PC-9 (cell line): Measurements from ENCODE around the gene CST6.

Experiments
- EZH2 ChIP-seq: fragments of 200-600 bp; sonication (generic); IDR thresholded peaks from 2 replicates; pipeline ENCODE4 v1.8.0; 2017; ENCODE audit warnings: antibody characterized with exemption, low read depth
- TF ChIP-seq, protein P1 (sequence below): fragments of 200-600 bp; sonication (generic); conservative IDR thresholded peaks from 2 replicates; pipeline ENCODE4 v1.6.1; 2017; ENCODE audit warnings: mixed run types, antibody characterized with exemption, mild to moderate bottlenecking, moderate library complexity

DNA sequence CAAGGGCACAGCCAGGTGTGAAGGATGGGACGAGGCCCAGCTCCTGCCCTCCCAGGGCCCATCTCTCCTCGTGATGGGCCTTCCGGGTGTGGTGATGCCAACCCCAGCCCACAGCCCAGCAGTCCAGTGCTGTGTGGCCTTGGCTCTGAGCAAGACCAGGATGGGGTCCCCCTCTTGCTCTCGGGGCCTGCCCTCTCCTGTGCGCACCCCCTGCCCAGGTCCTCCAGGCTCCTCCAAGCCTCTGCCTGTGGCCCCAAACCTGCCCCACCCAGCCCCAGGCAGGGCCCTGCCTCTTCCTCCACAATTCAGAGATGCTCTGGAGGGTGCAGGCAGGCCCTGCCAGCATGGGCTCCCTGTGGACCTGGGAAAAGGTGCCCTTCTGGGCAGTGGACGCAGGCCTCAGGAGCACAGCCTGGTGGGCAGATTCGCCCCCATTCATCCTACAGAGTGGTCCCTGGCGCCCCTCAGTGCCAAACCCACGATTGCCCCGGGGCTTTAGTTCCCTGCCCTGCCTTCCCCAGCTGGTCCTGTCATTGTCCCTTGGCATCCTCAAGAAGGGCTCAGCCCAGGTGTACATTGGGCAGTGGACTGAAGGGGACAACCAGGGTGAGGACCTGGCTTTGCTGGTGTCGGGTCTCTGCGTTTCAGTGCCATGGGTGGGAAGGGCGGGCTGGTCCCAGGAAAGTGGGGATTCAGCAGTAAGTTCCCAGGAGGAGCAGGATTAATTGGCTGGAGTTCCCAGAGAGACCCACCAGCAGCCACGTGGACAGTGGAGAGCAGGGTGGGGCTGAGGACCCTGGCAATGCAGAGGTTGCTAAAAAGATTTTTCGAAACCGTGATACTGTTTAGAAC is 29.6 kb upstream of the CST6 start:
- TF ChIP-seq, protein P1, sequence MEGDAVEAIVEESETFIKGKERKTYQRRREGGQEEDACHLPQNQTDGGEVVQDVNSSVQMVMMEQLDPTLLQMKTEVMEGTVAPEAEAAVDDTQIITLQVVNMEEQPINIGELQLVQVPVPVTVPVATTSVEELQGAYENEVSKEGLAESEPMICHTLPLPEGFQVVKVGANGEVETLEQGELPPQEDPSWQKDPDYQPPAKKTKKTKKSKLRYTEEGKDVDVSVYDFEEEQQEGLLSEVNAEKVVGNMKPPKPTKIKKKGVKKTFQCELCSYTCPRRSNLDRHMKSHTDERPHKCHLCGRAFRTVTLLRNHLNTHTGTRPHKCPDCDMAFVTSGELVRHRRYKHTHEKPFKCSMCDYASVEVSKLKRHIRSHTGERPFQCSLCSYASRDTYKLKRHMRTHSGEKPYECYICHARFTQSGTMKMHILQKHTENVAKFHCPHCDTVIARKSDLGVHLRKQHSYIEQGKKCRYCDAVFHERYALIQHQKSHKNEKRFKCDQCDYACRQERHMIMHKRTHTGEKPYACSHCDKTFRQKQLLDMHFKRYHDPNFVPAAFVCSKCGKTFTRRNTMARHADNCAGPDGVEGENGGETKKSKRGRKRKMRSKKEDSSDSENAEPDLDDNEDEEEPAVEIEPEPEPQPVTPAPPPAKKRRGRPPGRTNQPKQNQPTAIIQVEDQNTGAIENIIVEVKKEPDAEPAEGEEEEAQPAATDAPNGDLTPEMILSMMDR: no peak
- TF ChIP-seq EZH2: no peak
